ENCODE measurements around the gene OTOG.
A peak's percentile ranks its signal among the peaks of the same experiment; 100 is the strongest.

OTOG gene, protein sequence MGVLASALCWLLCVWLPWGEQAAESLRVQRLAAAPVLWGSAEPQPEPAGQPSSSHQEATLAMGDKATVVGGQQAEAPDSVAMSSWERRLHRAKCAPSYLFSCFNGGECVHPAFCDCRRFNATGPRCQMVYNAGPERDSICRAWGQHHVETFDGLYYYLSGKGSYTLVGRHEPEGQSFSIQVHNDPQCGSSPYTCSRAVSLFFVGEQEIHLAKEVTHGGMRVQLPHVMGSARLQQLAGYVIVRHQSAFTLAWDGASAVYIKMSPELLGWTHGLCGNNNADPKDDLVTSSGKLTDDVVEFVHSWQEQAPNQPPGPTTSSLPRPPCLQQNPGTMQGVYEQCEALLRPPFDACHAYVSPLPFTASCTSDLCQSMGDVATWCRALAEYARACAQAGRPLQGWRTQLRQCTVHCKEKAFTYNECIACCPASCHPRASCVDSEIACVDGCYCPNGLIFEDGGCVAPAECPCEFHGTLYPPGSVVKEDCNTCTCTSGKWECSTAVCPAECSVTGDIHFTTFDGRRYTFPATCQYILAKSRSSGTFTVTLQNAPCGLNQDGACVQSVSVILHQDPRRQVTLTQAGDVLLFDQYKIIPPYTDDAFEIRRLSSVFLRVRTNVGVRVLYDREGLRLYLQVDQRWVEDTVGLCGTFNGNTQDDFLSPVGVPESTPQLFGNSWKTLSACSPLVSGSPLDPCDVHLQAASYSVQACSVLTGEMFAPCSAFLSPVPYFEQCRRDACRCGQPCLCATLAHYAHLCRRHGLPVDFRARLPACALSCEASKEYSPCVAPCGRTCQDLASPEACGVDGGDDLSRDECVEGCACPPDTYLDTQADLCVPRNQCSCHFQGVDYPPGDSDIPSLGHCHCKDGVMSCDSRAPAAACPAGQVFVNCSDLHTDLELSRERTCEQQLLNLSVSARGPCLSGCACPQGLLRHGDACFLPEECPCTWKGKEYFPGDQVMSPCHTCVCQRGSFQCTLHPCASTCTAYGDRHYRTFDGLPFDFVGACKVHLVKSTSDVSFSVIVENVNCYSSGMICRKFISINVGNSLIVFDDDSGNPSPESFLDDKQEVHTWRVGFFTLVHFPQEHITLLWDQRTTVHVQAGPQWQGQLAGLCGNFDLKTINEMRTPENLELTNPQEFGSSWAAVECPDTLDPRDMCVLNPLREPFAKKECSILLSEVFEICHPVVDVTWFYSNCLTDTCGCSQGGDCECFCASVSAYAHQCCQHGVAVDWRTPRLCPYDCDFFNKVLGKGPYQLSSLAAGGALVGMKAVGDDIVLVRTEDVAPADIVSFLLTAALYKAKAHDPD (N-terminal part only)

DNA sequence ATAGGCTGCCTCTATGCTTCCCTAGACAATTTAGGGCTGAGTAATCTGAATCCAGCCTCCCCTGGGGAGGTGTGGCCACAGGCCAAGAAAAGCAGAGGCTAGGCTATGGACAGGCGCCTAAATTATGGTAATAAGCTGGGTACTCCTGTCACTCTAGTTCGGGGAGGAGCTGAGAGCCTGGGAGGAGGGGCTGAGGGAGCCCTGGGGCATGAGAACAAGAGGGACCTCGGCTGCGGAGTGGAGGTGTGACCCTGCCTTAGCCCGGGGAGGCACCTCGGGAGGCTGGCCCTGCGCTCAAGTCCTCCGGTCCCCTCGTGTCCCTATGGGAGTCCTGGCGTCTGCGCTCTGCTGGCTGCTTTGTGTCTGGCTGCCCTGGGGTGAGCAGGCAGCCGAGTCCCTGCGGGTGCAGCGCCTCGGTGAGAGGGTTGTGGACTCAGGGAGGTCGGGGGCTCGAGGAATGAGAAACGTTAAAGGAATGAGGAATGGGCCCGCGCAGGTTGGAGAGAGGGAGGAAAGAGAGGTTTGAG is at the start of gene OTOG:
OTOG (plus strand) TSS at position 209 of the 527 bp plus-strand sequence; CDS start at position 323, 114 bp downstream.
- DNase-seq (ENCODE audit: extremely low spot score) = no peak
- TF ChIP-seq, protein P1, sequence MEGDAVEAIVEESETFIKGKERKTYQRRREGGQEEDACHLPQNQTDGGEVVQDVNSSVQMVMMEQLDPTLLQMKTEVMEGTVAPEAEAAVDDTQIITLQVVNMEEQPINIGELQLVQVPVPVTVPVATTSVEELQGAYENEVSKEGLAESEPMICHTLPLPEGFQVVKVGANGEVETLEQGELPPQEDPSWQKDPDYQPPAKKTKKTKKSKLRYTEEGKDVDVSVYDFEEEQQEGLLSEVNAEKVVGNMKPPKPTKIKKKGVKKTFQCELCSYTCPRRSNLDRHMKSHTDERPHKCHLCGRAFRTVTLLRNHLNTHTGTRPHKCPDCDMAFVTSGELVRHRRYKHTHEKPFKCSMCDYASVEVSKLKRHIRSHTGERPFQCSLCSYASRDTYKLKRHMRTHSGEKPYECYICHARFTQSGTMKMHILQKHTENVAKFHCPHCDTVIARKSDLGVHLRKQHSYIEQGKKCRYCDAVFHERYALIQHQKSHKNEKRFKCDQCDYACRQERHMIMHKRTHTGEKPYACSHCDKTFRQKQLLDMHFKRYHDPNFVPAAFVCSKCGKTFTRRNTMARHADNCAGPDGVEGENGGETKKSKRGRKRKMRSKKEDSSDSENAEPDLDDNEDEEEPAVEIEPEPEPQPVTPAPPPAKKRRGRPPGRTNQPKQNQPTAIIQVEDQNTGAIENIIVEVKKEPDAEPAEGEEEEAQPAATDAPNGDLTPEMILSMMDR (IDR thresholded peaks at IDR 0.05; ENCODE audit: control extremely low read depth, extremely low read depth, low read depth, missing control alignments) = no peak
- CTCF ChIA-PET = interaction anchor here (1.1 to 1.7 kb wide), 3 partner anchors 19 to 159 kb away, joined by 3 to 5 read pairs (median 3); partner anchors contain the start of gene KCNJ11
- POLR2A ChIA-PET = no interaction called here

DNA sequence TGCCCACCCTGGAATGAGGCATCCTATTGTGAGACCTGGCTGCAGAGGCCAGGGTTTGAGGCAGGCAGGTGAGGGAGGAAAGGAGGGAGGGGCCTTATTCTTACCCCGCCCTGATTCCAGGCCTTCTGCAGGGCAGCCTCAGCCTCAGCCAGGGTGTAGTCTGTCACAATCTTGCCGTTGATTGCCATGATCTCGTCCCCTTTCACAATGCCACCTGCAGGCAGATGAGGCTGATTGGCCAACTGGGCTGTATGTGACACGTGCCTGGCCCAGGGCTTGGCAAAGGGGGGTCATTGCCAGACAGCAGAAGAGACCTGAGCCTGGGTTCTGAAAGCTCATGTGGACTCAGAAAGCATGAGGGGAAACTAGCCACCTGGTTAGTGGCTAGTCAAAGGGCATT is 49.0 kb upstream of the OTOG start:
- DNase-seq (ENCODE audit: extremely low spot score) = no peak
- ChIA-PET CTCF (interaction anchor here (1.0 to 2.6 kb wide), 4 partner anchors 29 to 268 kb away, joined by 3 to 6 read pairs (median 4); partner anchors contain the start of gene USH1C), POLR2A (no interaction called here)
- TF ChIP-seq, protein P1 (IDR thresholded peaks at IDR 0.05; ENCODE audit: control extremely low read depth, extremely low read depth, low read depth, missing control alignments) = no peak

DNA sequence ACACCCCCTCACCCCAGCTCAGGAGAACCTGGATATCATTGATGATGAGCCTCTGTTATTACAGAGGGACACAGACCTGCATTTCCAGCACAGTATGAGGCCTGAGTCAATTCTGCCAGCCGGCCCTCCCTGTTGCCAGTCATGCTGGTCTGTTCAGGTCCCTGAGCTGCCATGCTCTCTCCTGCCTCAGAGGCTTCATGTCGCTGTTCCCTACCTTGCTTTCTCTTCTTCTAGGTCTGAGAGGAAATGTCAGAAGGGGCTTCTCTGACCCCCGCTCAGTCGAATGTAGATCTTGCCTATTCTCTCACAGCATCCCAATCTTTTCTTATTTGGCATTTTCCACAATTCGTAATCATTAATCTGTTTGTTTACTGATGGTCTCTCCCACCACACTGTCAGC is 48.6 kb upstream of the OTOG start:
- ChIA-PET POLR2A (no interaction called here), CTCF (interaction anchor here (1.0 to 2.6 kb wide), 5 partner anchors 30 to 269 kb away, joined by 3 to 6 read pairs (median 5); partner anchors contain the start of gene USH1C)
- no peak for DNase-seq (ENCODE audit: extremely low spot score)
- TF ChIP-seq, protein P1 (IDR thresholded peaks at IDR 0.05; ENCODE audit: control extremely low read depth, extremely low read depth, low read depth, missing control alignments) = peak; percentile 19

DNA sequence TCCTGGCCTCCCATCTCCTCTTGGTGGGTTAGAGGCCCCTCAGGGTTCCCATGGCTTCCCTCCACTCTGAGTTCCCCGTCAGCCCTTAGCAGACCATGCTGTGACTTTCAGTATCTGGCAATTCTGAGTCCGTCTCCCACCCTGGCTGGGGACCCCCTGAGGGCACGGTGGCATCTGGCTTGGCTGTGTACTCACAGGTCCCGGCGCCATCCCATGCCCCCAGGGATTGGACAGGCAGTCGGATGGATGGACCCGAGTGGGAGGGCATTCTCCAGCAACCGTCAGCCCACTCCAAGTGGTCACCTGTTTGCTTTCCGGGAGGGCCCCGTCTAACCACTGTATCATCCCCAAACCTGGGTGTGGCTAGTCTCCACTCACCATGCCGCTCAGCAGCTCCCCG is 46.4 kb upstream of the OTOG start:
- POLR2A ChIA-PET = no interaction called here
- CTCF ChIA-PET = interaction anchor here (1.9 kb wide), 1 partner anchor 114 kb away, joined by 5 read pairs; no protein-coding TSS in a partner anchor
- TF ChIP-seq, protein P1 (IDR thresholded peaks at IDR 0.05; ENCODE audit: control extremely low read depth, extremely low read depth, low read depth, missing control alignments) = no peak
- DNase-seq (ENCODE audit: extremely low spot score) = no peak

DNA sequence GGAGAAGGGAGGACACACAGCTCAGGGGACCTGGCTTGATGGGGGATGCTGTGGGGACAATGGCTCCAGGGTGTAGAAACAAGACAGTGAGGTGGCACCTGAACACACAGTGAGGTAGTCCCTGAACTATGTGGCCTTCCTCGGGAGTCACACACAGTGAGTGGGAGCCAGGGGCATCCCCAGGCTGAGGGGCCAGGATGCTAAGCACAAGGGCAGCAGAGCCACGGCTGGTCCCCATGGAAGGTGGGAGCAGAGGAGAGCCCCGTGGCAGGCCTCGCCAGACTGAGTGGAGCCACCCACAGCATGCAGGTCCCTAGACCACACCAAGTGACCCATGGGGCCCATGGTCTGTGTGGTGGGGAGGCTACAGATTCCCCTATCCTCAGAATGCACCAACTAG is 44.4 kb upstream of the OTOG start:
- DNase-seq (ENCODE audit: extremely low spot score) = no peak
- POLR2A ChIA-PET = no interaction called here
- TF ChIP-seq, protein P1 (IDR thresholded peaks at IDR 0.05; ENCODE audit: control extremely low read depth, extremely low read depth, low read depth, missing control alignments) = no peak
- CTCF ChIA-PET = interaction anchor here (0.8 to 7.0 kb wide), 5 partner anchors 10 to 124 kb away, joined by 3 to 110 read pairs (median 3); no protein-coding TSS in a partner anchor

All from GM10248 (cell line).